IMR-90 (cell line): Measurements from ENCODE around the gene C10orf71. TPM values are rescaled to one million over a fixed set of nuclear protein-coding genes. Genes with fewer than 3 reads are reported as not detected.

Experiments
- ATAC-seq: fragments of 200-7000 bp; cut with Tn5 transposase; 2 replicates; pipeline ENCODE4 v1.9.1; 2020; ENCODE audit warnings: low read depth, mild to moderate bottlenecking, moderate library complexity
- BruUV-seq: library from RNA; stranded (reverse); fragments of 400-500 nt; replicated peaks from 2 replicates; lab custom pipeline; 2021; lab: Mats Ljungman, UMichigan
- CTCF ChIA-PET: fragments of 300-600 bp; formaldehyde crosslinking; extraction: SDS; loops from one replicate; lab custom pipeline; 2021; ENCODE audit warnings: antibody characterized with exemption; lab: Yijun Ruan, JAX
- POLR2A ChIA-PET: fragments of 300-600 bp; sonication (Branson Sonifier 250); formaldehyde crosslinking; loops from one replicate; lab custom pipeline; 2022; ENCODE audit warnings: antibody characterized with exemption; ENCODE audit not compliant: unreplicated experiment; lab: Charles Lee
- DNase-seq: peaks from one replicate; pipeline ENCODE4 v3.0.0; 2013
- H2AFZ ChIP-seq: replicated peaks from 2 replicates; pipeline ENCODE3; 2013; ENCODE audit warnings: low read length, mild to moderate bottlenecking; ENCODE audit not compliant: poor library complexity
- H2AK5ac ChIP-seq: 2 replicates; pipeline ENCODE4 v1.6.1; 2013; ENCODE audit warnings: low read depth, low read length, inconsistent platforms
- H2AK9ac ChIP-seq: replicated peaks from 2 replicates; pipeline ENCODE3; 2013; ENCODE audit warnings: mild to moderate bottlenecking, low read depth, low read length, moderate library complexity; ENCODE audit not compliant: poor library complexity
- H2BK120ac ChIP-seq: 2 replicates; pipeline ENCODE4 v1.6.1; 2013; ENCODE audit warnings: low read depth, low read length, inconsistent platforms
- H2BK15ac ChIP-seq: 3 replicates; pipeline ENCODE4 v1.6.1; 2013; ENCODE audit warnings: low read depth, low read length, inconsistent platforms
- H2BK20ac ChIP-seq: 2 replicates; pipeline ENCODE4 v1.6.1; 2013; ENCODE audit warnings: low read depth, mild to moderate bottlenecking, inconsistent platforms, low read length, moderate library complexity
- H2BK5ac ChIP-seq: 2 replicates; pipeline ENCODE4 v1.6.1; 2013; ENCODE audit warnings: mild to moderate bottlenecking, low read depth, low read length, inconsistent platforms; ENCODE audit not compliant: poor library complexity, severe bottlenecking
- H3K14ac ChIP-seq: replicated peaks from 2 replicates; pipeline ENCODE4 v1.6.1; 2013; ENCODE audit warnings: low read depth, low read length, inconsistent platforms
- H3K18ac ChIP-seq: 2 replicates; pipeline ENCODE4 v1.6.1; 2013; ENCODE audit warnings: low read depth, low read length, control low read depth
- H3K23ac ChIP-seq: 2 replicates; pipeline ENCODE4 v1.6.1; 2013; ENCODE audit warnings: low read depth, low read length, inconsistent platforms
- H3K27ac ChIP-seq: 2 replicates; pipeline ENCODE4 v1.5.1; 2013; ENCODE audit warnings: mild to moderate bottlenecking, control low read depth, low read length; ENCODE audit not compliant: insufficient read depth
- H3K27me3 ChIP-seq: 2 replicates; pipeline ENCODE4 v1.6.1; 2013; ENCODE audit warnings: low read length; ENCODE audit not compliant: control insufficient read depth, insufficient read depth
- H3K36me3 ChIP-seq: 2 replicates; pipeline ENCODE4 v1.6.1; 2013; ENCODE audit warnings: low read length, mixed read lengths; ENCODE audit not compliant: control insufficient read depth, insufficient read depth
- H3K4ac ChIP-seq: 2 replicates; pipeline ENCODE4 v1.6.1; 2013; ENCODE audit warnings: low read depth, low read length, inconsistent platforms
- H3K4me1 ChIP-seq: 2 replicates; pipeline ENCODE4 v1.6.1; 2013; ENCODE audit warnings: low read length, mixed read lengths; ENCODE audit not compliant: control insufficient read depth, insufficient read depth
- H3K4me2 ChIP-seq: 2 replicates; pipeline ENCODE4 v1.6.1; 2013; ENCODE audit warnings: low read depth, mild to moderate bottlenecking, control low read depth, low read length, moderate library complexity
- H3K4me3 ChIP-seq: 2 replicates; pipeline ENCODE4 v1.5.1; 2013; ENCODE audit warnings: low read depth, mild to moderate bottlenecking, control low read depth, low read length, moderate library complexity; ENCODE audit not compliant: insufficient read depth
- H3K56ac ChIP-seq: 2 replicates; pipeline ENCODE4 v1.6.1; 2013; ENCODE audit warnings: low read length, inconsistent platforms; ENCODE audit not compliant: insufficient read depth; ENCODE audit errors: extremely low read depth
- H3K79me1 ChIP-seq, 2 experiments: 2 replicates each; pipeline ENCODE4 v1.6.1; 2013; ENCODE audit warnings: low read length in 2 of 2, inconsistent platforms in 1 of 2, low read depth in 1 of 2
- H3K9ac ChIP-seq: 2 replicates; pipeline ENCODE4 v1.6.1; 2013; ENCODE audit warnings: low read depth, low read length, control low read depth
- H3K9me1 ChIP-seq: 2 replicates; pipeline ENCODE4 v1.6.1; 2013; ENCODE audit warnings: low read length, inconsistent platforms; ENCODE audit not compliant: insufficient read depth
- H3K9me3 ChIP-seq: 2 replicates; pipeline ENCODE4 v1.6.1; 2013; ENCODE audit warnings: low read length; ENCODE audit not compliant: control insufficient read depth, insufficient read depth
- H4K20me1 ChIP-seq: 2 replicates; pipeline ENCODE4 v1.6.1; 2013; ENCODE audit warnings: low read length, inconsistent platforms; ENCODE audit not compliant: insufficient read depth
- H4K5ac ChIP-seq: 2 replicates; pipeline ENCODE4 v1.6.1; 2013; ENCODE audit warnings: mild to moderate bottlenecking, low read depth, low read length, control low read depth
- H4K8ac ChIP-seq, 2 experiments: 2 replicates each; pipeline ENCODE4 v1.6.1; 2013; ENCODE audit warnings: low read depth in 2 of 2, low read length in 2 of 2, control low read depth in 1 of 2, inconsistent platforms in 1 of 2
- H4K91ac ChIP-seq: 2 replicates; pipeline ENCODE4 v1.6.1; 2013; ENCODE audit warnings: low read depth, low read length, inconsistent platforms; ENCODE audit not compliant: insufficient read depth
- NFE2L2 ChIP-seq: fragments of 150-350 bp; IDR thresholded peaks from 2 replicates; pipeline ENCODE4 v1.6.1; 2016; ENCODE audit warnings: low read depth, mild to moderate bottlenecking, low read length
- WGBS, 2 experiments: methylation state at CpG; one replicate each; pipeline versions ENCODE4 v1.1.5 to v1.1.7; 2013; ENCODE audit warnings: missing lambda C conversion rate in 2 of 2; ENCODE audit not compliant: insufficient read length in 1 of 2; ENCODE audit errors: extremely low coverage in 2 of 2; 5-methylcytosine and 5-hydroxymethylcytosine counted together
- dilution Hi-C: fragments of 300-500 bp; cut with HindIII; formaldehyde crosslinking; loops from one replicate; pipeline ENCODE4 v1.14.3; 2018; ENCODE audit warnings: low sequenced_read_pairs; ENCODE audit not compliant: unreplicated experiment
- in situ Hi-C: fragments of 300-500 bp; cut with MboI; formaldehyde crosslinking; loops from 3 replicates; pipeline ENCODE4 v1.14.3; 2019; ENCODE audit warnings: low sequenced_read_pairs, inconsistent platforms, mixed read lengths
- intact Hi-C: fragments of 100-400 bp; cut with micrococcal nuclease; formaldehyde crosslinking; loops from 2 replicates; pipeline ENCODE4 v1.10.0; 2022
- polyA plus RNA-seq, 3 experiments: library from polyadenylated mRNA; depleted of rRNA; stranded (reverse); fragments of >200 nt; gene quantifications; 2 replicates each; pipeline ENCODE4 v1.2.3, GENCODE V29; 2012; ENCODE audit warnings: low replicate concordance in 1 of 3
- total RNA-seq: library from RNA; depleted of rRNA; stranded (reverse); fragments of >200 nt; gene quantifications from 2 replicates; pipeline ENCODE4 v1.2.3, GENCODE V29; 2012
- TF ChIP-seq, protein P1 (sequence below): fragments of 150-350 bp; IDR thresholded peaks from 2 replicates; pipeline ENCODE4 v1.6.1; 2017; ENCODE audit warnings: mild to moderate bottlenecking, antibody characterized with exemption, low read length, low read depth

The C10orf71 gene
- total and polyA plus RNA-seq, 2 of the 4 experiments (the other 2 are of a cell fraction): not detected

DNA sequence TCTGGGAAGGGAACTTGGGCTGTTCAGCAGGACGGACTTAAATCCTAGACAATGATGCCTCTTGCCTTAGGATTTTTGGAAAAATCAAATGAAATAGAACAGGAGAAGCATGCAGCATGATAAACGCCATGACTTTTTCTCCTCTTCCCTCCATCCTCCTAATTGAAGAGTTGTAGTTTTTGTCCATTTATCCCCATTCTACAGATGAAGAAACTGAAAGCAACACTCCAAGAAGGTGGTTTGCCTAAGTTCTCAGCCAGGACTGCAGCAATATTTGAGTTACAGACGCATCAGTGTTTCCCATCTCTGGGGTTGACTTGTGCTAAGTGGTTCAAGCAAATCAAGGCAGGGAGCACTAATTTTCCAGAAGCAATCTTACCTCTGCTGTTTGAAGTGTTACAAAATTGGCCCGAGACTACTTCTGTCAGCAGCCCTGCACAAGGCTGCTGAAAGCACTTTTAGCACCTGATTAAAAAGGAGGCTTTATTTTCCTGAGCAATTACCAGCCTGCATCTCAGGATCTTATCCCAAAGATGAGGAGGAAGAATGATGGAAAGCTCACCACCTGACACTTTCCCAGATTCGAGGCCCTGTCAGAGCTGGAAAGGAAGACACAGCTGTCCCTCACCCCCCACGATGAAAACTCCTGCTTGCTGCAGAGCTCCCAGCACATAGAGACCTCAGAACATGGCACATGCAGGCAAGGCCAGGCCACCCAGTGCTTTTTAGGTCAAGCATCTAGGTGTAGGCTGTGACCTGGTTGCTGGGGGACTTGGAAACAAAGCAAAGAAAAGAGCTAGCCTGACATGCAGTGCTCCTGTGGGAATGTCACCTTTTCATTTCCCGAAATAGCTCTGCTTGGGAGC, 19.7 kb upstream of the C10orf71 start (continued):
- TF ChIP-seq NFE2L2: no peak

- POLR2A ChIA-PET: no interaction called here
- Histone ChIP-seq H3K4me3 (no peak overlapping the region), H4K20me1 (no peaks in the 10 kb centered on the region; the same call in 1 of the 2 replicates), H2BK15ac (no peak overlapping the region), H2BK20ac (no peak overlapping the region), H2BK120ac (no peak overlapping the region), H3K4me1 (no peaks in the 10 kb centered on the region), H3K4me2 (no peak overlapping the region), H2BK5ac (no peak overlapping the region), H3K27me3 (peaks cover 41% of the 10 kb centered on the region), H3K56ac (no peak overlapping the region), H2AK5ac (no peak overlapping the region), H2AFZ (no peak overlapping the region), H3K4ac (no peak overlapping the region), H2AK9ac (no peak overlapping the region), H3K9me1 (no peaks in the 10 kb centered on the region), H4K8ac (no peak overlapping the region), H3K27ac (no peak overlapping the region), H3K23ac (no peak overlapping the region), H4K5ac (no peak overlapping the region), H3K18ac (no peak overlapping the region), H3K14ac (no peak overlapping the region), H3K36me3 (no peaks in the 10 kb centered on the region), H3K79me1 (no peaks in the 10 kb centered on the region), H4K91ac (no peak overlapping the region), H3K9me3 (no peaks in the 10 kb centered on the region), H3K9ac (no peak overlapping the region)
- in situ Hi-C loops (no loop called here), dilution Hi-C loops (no loop called here), intact Hi-C loops (no loop called here)
- BruUV-seq: no TSS peak
- DNase-seq: peak; percentile 15
- WGBS, 2 experiments: no CpG with 5 or more reads among the region's 3 CpGs
- CTCF ChIA-PET: interaction anchor here (0.7 kb wide), 1 partner anchor 85 kb away, joined by 3 read pairs; no protein-coding TSS in a partner anchor
- TF ChIP-seq, protein P1, sequence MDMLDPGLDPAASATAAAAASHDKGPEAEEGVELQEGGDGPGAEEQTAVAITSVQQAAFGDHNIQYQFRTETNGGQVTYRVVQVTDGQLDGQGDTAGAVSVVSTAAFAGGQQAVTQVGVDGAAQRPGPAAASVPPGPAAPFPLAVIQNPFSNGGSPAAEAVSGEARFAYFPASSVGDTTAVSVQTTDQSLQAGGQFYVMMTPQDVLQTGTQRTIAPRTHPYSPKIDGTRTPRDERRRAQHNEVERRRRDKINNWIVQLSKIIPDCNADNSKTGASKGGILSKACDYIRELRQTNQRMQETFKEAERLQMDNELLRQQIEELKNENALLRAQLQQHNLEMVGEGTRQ: no peak
- no peak for ATAC-seq
These were observed 19.0 kb upstream of the C10orf71 start for GRCh38 chr10:49280001-49280408.
